AG09309 (cell line): ENCODE results near the gene GLB1L.

Experiments used
- DNase-seq: peaks from one replicate; pipeline ENCODE4 v3.0.0-alpha.2; 2010; ENCODE audit warnings: low read depth
- H3K4me3 ChIP-seq: 2 replicates; pipeline ENCODE4 v1.5.1; 2011; ENCODE audit warnings: mild to moderate bottlenecking, low read depth, low read length, moderate library complexity; ENCODE audit not compliant: control insufficient read depth
- CTCF ChIP-seq: IDR thresholded peaks from 2 replicates; pipeline ENCODE4 v1.5.1; 2011; ENCODE audit warnings: mild to moderate bottlenecking, low read depth, low read length, inconsistent platforms; ENCODE audit not compliant: insufficient read depth, control insufficient read depth; ENCODE audit errors: missing control alignments

GLB1L gene

GRCh38 chr2:219245148-219245898, at the start of gene GLB1L, which contains the start of gene STK16:
Gene GLB1L, minus strand, starts transcription at chr2:219245444. Its CDS starts 1,871 bp downstream, at chr2:219243573.
Gene STK16, plus strand, starts transcription at chr2:219245479. Its CDS starts 521 bp downstream, at chr2:219246000.
- TF ChIP-seq CTCF: no peak
- DNase-seq: peak; percentile 68
- peak within 1 kb of the TSS; percentile 60 for H3K4me3 ChIP-seq

- peak overlapping the region; percentile 47 for H3K4me3 ChIP-seq
- no peak for DNase-seq
- peak; percentile 87 for TF ChIP-seq CTCF
Observed at GRCh38 chr2:219294356-219295351, 49.4 kb upstream of the GLB1L start.

GRCh38 chr2:219293736-219294231, 48.5 kb upstream of the GLB1L start:
- no peak for TF ChIP-seq CTCF
- DNase-seq: no peak
- no peak overlapping the region for H3K4me3 ChIP-seq

- H3K4me3 ChIP-seq: no peak overlapping the region
- DNase-seq: no peak
- no peak for TF ChIP-seq CTCF
Observed at GRCh38 chr2:219292616-219293015, 47.4 kb upstream of the GLB1L start.

- no peak for TF ChIP-seq CTCF
- no peak for DNase-seq
- no peak overlapping the region for H3K4me3 ChIP-seq
Observed at GRCh38 chr2:219291910-219292490, 46.8 kb upstream of the GLB1L start.

GRCh38 chr2:219291394-219291793, 46.1 kb upstream of the GLB1L start:
- no peak overlapping the region for H3K4me3 ChIP-seq
- no peak for DNase-seq
- TF ChIP-seq CTCF: no peak
